CD14-positive monocyte (primary cell): ENCODE results near the gene MRPS6. TPM values are rescaled to one million over a fixed set of nuclear protein-coding genes. Genes with fewer than 3 reads are reported as not detected.
A peak's percentile ranks its signal among the peaks of the same experiment; 100 is the strongest.

Source experiments
- DNase-seq, 3 donors: peaks; one replicate each; pipeline ENCODE4 v3.0.0-alpha.2; 2011 to 2022
- H2AFZ ChIP-seq: 2 replicates; pipeline ENCODE4 v1.6.0; 2012; ENCODE audit warnings: mild to moderate bottlenecking, low read depth, low read length, inconsistent platforms; ENCODE audit not compliant: insufficient read depth, poor library complexity, severe bottlenecking
- H3K27ac ChIP-seq, 2 donors: 1 replicate in 1 of 2; 2 replicates in 1 of 2; pipeline ENCODE4 v1.5.1; 2012 to 2013; ENCODE audit warnings: low read length in 2 of 2, control low read depth in 1 of 2, inconsistent platforms in 1 of 2, low read depth in 1 of 2, mild to moderate bottlenecking in 1 of 2
- H3K27me3 ChIP-seq, 2 donors: one replicate each; pipeline versions ENCODE4 v1.6.0 to v1.6.1; 2011 to 2013; ENCODE audit warnings: low read length in 2 of 2; ENCODE audit not compliant: control insufficient read depth in 2 of 2, insufficient read depth in 2 of 2
- H3K36me3 ChIP-seq, 2 donors: replicated peaks in 1 of 2; 1 replicate in 1 of 2; 2 replicates in 1 of 2; pipeline versions ENCODE4 v1.5.1 to v1.6.1; 2012 to 2013; ENCODE audit warnings: low read length in 2 of 2, control low read depth in 1 of 2, inconsistent platforms in 1 of 2, mild to moderate bottlenecking in 1 of 2; ENCODE audit not compliant: insufficient read depth in 2 of 2, control insufficient read depth in 1 of 2
- H3K4me1 ChIP-seq, 2 donors: 1 replicate in 1 of 2; 2 replicates in 1 of 2; pipeline versions ENCODE4 v1.5.1 to v1.6.1; 2012 to 2013; ENCODE audit warnings: low read length in 2 of 2, control low read depth in 1 of 2, inconsistent platforms in 1 of 2, mild to moderate bottlenecking in 1 of 2, moderate library complexity in 1 of 2; ENCODE audit not compliant: insufficient read depth in 2 of 2, control insufficient read depth in 1 of 2
- H3K4me2 ChIP-seq: replicated peaks from 2 replicates; pipeline ENCODE3; 2012; ENCODE audit warnings: low read length, moderate library complexity, mild to moderate bottlenecking; ENCODE audit not compliant: poor library complexity, severe bottlenecking; ENCODE audit errors: extremely low read depth
- H3K4me3 ChIP-seq, 3 experiments: fragments of 200-600 bp in 1 of 3; sonication (generic) in 1 of 3; replicated peaks in 1 of 3; 1 replicate in 2 of 3; 2 replicates in 1 of 3; pipeline ENCODE4 v1.5.1; 2011 to 2013; ENCODE audit warnings: low read length in 3 of 3, mild to moderate bottlenecking in 3 of 3, control low read depth in 2 of 3, low read depth in 2 of 3, inconsistent platforms in 1 of 3, moderate library complexity in 1 of 3
- H3K79me2 ChIP-seq: 2 replicates; pipeline ENCODE4 v1.6.0; 2012; ENCODE audit warnings: mild to moderate bottlenecking, control low read depth, inconsistent platforms, low read length, moderate library complexity; ENCODE audit not compliant: insufficient read depth
- H3K9ac ChIP-seq: 2 replicates; pipeline ENCODE4 v1.6.0; 2017; ENCODE audit warnings: low read length, mild to moderate bottlenecking; ENCODE audit not compliant: insufficient read depth, poor library complexity, severe bottlenecking
- H3K9me3 ChIP-seq, 2 donors: replicated peaks in 1 of 2; 1 replicate in 1 of 2; 2 replicates in 1 of 2; pipeline versions ENCODE4 v1.5.1 to v1.6.1; 2012 to 2013; ENCODE audit warnings: low read length in 2 of 2, control low read depth in 1 of 2; ENCODE audit not compliant: control insufficient read depth in 1 of 2, insufficient read depth in 1 of 2
- H4K20me1 ChIP-seq: 2 replicates; pipeline ENCODE4 v1.6.0; 2012; ENCODE audit warnings: mild to moderate bottlenecking, low read length, control low read depth, moderate library complexity; ENCODE audit not compliant: insufficient read depth
- H3K27ac Mint-ChIP-seq, 7 donors: one replicate each; pipeline ENCODE4 v1.8.0; 2020; ENCODE audit warnings: mild to moderate bottlenecking in 7 of 7, mixed read lengths in 7 of 7, moderate library complexity in 6 of 7, inconsistent platforms in 2 of 7
- H3K27me3 Mint-ChIP-seq, 3 donors: one replicate each; pipeline ENCODE4 v1.8.0; 2021 to 2022; ENCODE audit warnings: low read depth in 3 of 3, mild to moderate bottlenecking in 3 of 3, mixed read lengths in 3 of 3, moderate library complexity in 3 of 3, inconsistent platforms in 1 of 3
- H3K36me3 Mint-ChIP-seq, 2 donors: one replicate each; pipeline ENCODE4 v1.8.0; 2020; ENCODE audit warnings: mixed read lengths in 2 of 2, inconsistent platforms in 1 of 2, mild to moderate bottlenecking in 1 of 2
- H3K4me1 Mint-ChIP-seq: one replicate; pipeline ENCODE4 v1.8.0; 2020; ENCODE audit warnings: mild to moderate bottlenecking, mixed read lengths
- H3K4me3 Mint-ChIP-seq, 2 donors: one replicate each; pipeline ENCODE4 v1.8.0; 2020; ENCODE audit warnings: mild to moderate bottlenecking in 2 of 2, mixed read lengths in 2 of 2, moderate library complexity in 1 of 2
- H3K9me3 Mint-ChIP-seq, 7 donors: one replicate each; pipeline ENCODE4 v1.8.0; 2020 to 2022; ENCODE audit warnings: mixed read lengths in 7 of 7, mild to moderate bottlenecking in 6 of 7, moderate library complexity in 6 of 7, inconsistent platforms in 2 of 7
- WGBS: methylation state at CpG from one replicate; pipeline ENCODE4 v1.1.5; 2013; ENCODE audit warnings: missing lambda C conversion rate; ENCODE audit not compliant: insufficient coverage; 5-methylcytosine and 5-hydroxymethylcytosine counted together
- intact Hi-C, 2 donors: fragments of 100-400 bp; cut with micrococcal nuclease; formaldehyde crosslinking; loops; one replicate each; pipeline versions ENCODE4 v1.15.0 to v1.15.1; 2023
- polyA plus RNA-seq, 3 donors: library from polyadenylated mRNA; depleted of rRNA in 1 of 3; unstranded in 2 of 3; stranded (reverse) in 1 of 3; fragments of 300-500 nt in 2 of 3; fragments of >200 nt in 1 of 3; fragmentation: Illumina TruSeq in 2 of 3; gene quantifications; 1 replicate in 2 of 3; 2 replicates in 1 of 3; pipeline ENCODE4 v1.2.3, GENCODE V29; 2012 to 2021
- TF ChIP-seq, protein P1 (sequence below): fragments of 200-600 bp; IDR thresholded peaks from one replicate; pipeline ENCODE4 v1.8.0; 2022; ENCODE audit warnings: antibody characterized with exemption, mild to moderate bottlenecking

MRPS6 gene
- polyA plus RNA-seq, 3 donors, result 29.8 to 124 (median 101) TPM

DNA sequence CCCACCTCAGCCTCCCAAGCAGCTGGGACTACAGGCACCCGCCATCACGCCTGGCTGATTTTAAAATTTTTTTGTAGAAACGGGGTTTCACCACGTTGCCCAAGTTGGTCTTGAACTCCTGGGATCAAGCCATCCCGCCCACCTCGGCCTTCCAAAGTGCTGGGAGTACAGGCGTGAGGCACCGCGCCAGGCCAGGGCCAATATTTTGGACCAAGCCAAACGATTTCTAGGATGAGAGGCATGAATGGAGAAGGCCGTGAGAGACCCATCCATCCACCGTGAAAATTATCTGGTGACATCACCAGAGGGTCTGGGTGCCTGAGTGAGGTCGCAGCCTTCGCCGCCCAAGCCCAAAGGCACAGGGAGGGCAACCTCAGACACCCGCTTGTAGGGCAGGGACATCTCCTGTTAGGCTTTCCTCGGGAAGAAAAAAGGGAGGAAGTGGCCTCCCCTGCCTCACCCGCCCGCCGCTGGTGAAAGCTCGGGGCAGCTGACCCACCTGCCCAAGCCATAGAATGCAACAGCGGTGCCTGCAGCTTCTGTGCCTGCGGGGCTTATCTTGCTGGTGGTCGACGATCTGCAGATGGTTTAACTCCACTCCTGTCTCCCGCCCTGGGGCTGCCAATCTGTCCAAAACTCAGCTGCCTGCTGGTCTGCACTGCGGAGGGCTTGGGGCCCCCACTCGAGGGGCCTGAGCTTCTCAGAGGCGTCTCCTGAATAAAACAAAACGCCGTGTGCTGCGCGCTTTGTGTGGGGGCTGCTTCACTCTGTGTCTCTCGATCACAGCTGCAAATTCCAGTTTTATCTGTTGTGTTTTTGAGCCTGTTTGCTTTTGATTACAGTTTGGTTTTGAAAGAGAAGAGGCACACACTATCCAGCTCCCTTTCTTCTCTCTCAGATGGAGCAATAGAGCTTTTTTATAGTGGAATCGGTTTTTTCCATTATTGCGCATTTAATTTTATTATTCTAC, 85.8 kb downstream of the MRPS6 start:
- DNase-seq, result no peak
- Histone ChIP-seq H3K4me3 (no peak overlapping the region), H3K27ac (no peak overlapping the region), H3K36me3 (no peaks in the 10 kb centered on the region), H3K4me2 (no peak overlapping the region), H3K9me3 (peaks cover 41 to 42% of the 10 kb centered on the region in 2 donors), H4K20me1 (no peaks in the 10 kb centered on the region), H3K79me2 (no peaks in the 10 kb centered on the region), H2AFZ (no peak overlapping the region), H3K9ac (no peak overlapping the region), H3K4me1 (no peaks in the 10 kb centered on the region), H3K27me3 (no peaks in the 10 kb centered on the region)
- WGBS, result 97% methylated on average over 29 of the region's 36 CpGs
- H3K27me3 Mint-ChIP-seq, result no peaks in the 10 kb centered on the region
- intact Hi-C loops, result no loop called here
- no peak overlapping the region for H3K27ac Mint-ChIP-seq
- H3K9me3 Mint-ChIP-seq, result peaks cover 18 to 49% (median 37%) of the 10 kb centered on the region in 7 donors
- H3K36me3 Mint-ChIP-seq, result no peaks in the 10 kb centered on the region
- no peak overlapping the region for H3K4me3 Mint-ChIP-seq
- TF ChIP-seq, protein P1, sequence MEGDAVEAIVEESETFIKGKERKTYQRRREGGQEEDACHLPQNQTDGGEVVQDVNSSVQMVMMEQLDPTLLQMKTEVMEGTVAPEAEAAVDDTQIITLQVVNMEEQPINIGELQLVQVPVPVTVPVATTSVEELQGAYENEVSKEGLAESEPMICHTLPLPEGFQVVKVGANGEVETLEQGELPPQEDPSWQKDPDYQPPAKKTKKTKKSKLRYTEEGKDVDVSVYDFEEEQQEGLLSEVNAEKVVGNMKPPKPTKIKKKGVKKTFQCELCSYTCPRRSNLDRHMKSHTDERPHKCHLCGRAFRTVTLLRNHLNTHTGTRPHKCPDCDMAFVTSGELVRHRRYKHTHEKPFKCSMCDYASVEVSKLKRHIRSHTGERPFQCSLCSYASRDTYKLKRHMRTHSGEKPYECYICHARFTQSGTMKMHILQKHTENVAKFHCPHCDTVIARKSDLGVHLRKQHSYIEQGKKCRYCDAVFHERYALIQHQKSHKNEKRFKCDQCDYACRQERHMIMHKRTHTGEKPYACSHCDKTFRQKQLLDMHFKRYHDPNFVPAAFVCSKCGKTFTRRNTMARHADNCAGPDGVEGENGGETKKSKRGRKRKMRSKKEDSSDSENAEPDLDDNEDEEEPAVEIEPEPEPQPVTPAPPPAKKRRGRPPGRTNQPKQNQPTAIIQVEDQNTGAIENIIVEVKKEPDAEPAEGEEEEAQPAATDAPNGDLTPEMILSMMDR, result no peak
- H3K4me1 Mint-ChIP-seq, result no peaks in the 10 kb centered on the region

DNA sequence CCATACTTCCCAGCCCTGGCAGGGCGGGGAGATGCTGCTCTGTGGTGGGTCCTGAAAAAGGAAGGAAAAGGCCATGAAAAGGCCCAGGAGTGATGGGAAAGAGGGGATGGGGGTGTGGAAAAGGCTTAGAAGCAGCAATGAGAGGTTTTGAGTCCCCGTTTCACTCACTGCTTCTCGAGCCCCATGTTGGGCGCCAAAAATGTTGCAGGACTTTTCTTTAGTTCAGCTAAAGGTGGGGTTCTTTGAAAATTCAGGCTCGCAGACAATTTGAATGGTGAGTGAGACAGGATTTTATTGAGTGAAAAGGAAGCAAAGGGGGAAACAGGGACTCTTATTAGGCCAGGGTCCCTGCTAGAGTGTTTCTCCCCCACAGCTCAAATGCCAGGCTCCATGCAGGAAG, 93.1 kb downstream of the MRPS6 start:
- no peaks in the 10 kb centered on the region for H3K79me2 ChIP-seq
- no peak overlapping the region for H3K9ac ChIP-seq
- peak overlapping the region in 1 of 3 experiments; percentile 21 for H3K4me3 ChIP-seq
- no peaks in the 10 kb centered on the region for H3K4me1 ChIP-seq
- no peaks in the 10 kb centered on the region for H3K36me3 ChIP-seq
- peak overlapping the region in 1 of 7 donors; percentile 69 for H3K27ac Mint-ChIP-seq
- H3K4me3 Mint-ChIP-seq, result no peak overlapping the region
- TF ChIP-seq, protein P1, result no peak
- H3K9me3 Mint-ChIP-seq, result peaks cover 54 to 82% (median 76%) of the 10 kb centered on the region in 7 donors
- peaks cover 66 to 82% of the 10 kb centered on the region in 2 donors for H3K9me3 ChIP-seq
- no peaks in the 10 kb centered on the region for H3K4me1 Mint-ChIP-seq
- no peak overlapping the region for H2AFZ ChIP-seq
- no peaks in the 10 kb centered on the region for H4K20me1 ChIP-seq
- peaks cover 0 to 15% of the 10 kb centered on the region in 2 donors for H3K36me3 Mint-ChIP-seq
- 100% methylated on average over 3 of the region's 5 CpGs for WGBS
- peaks cover 0 to 2% (median 0%) of the 10 kb centered on the region in 3 donors for H3K27me3 Mint-ChIP-seq
- no peaks in the 10 kb centered on the region for H3K27me3 ChIP-seq
- no peak for DNase-seq
- no peak overlapping the region for H3K27ac ChIP-seq
- intact Hi-C loops, result no loop called here
- no peak overlapping the region for H3K4me2 ChIP-seq
